ENCODE results near the gene CCDC33.

Gene CCDC33

DNA sequence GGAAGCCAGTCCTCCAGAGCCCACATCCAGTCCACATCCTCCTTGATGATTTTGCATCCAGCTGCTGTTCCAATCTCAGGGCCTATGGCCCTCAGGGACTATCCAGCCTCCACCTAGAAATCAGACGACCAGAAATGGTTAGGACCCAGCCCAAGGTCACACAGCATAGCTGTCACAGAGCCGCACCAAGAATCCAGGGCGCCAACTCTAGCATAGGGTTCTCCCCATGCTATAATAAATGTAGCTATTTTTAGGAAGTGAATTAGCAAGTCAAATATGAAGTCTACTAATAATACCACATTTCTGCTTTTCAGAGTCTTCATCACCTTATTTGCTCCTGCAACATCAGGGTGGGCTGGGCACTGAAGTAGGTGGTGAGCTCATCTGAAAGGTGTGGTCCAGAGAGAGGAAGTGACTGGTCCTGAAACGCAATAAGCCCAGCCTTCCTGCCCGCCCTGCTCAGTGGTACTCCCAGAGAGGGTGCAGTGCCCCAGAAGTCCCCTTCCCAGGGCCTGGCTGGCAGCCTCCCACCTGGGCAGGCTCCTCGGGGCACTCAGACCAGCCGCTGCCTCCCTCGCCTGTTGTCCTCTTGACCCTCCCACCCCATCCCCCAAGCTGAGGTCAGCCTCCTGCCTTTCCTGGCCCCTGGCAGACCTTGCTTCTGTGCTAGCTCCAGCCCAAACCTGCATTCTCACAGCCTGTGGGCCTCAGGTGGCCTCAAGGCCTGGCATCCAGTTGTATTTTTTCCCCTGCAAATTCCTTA lies 148.9 kb downstream of the CCDC33 start:
- no peak for DNase-seq

GRCh38 chr15:74385733-74386132 lies 149.6 kb downstream of the CCDC33 start:
- DNase-seq = no peak
